Thymus (tissue), 11 donors: ENCODE data around the gene UBE2Q2. TPM values are rescaled to one million over a fixed set of nuclear protein-coding genes. Genes with fewer than 3 reads are reported as not detected.
A peak's percentile ranks its signal among the peaks of the same experiment; 100 is the strongest.

Experiments
- DNase-seq, 9 donors: peaks; one replicate each; pipeline ENCODE4 v3.0.0-alpha.2; 2013; ENCODE audit warnings: low spot score in 9 of 9, low read depth in 6 of 9, missing footprints in 1 of 9
- H3K27ac ChIP-seq, 2 donors: one replicate each; pipeline ENCODE4 v1.5.1; 2013; ENCODE audit warnings: control low read depth in 1 of 2, low read depth in 1 of 2, low read length in 1 of 2, mild to moderate bottlenecking in 1 of 2, moderate library complexity in 1 of 2
- H3K27me3 ChIP-seq, 2 donors: one replicate each; pipeline ENCODE4 v1.5.1; 2013; ENCODE audit warnings: low read length in 1 of 2; ENCODE audit not compliant: control insufficient read depth in 2 of 2, insufficient read depth in 1 of 2
- H3K36me3 ChIP-seq, 2 donors: one replicate each; pipeline ENCODE4 v1.5.1; 2013; ENCODE audit warnings: low read length in 1 of 2, mild to moderate bottlenecking in 1 of 2, moderate library complexity in 1 of 2; ENCODE audit not compliant: control insufficient read depth in 2 of 2, insufficient read depth in 2 of 2
- H3K4me1 ChIP-seq, 2 donors: one replicate each; pipeline ENCODE4 v1.5.1; 2013; ENCODE audit warnings: low read length in 2 of 2; ENCODE audit not compliant: control insufficient read depth in 2 of 2, insufficient read depth in 2 of 2
- H3K4me3 ChIP-seq, 2 donors: one replicate each; pipeline ENCODE4 v1.5.1; 2013; ENCODE audit warnings: low read length in 2 of 2, control low read depth in 1 of 2, mild to moderate bottlenecking in 1 of 2
- H3K9me3 ChIP-seq, 2 donors: one replicate each; pipeline ENCODE4 v1.5.1; 2013; ENCODE audit warnings: low read length in 1 of 2, mild to moderate bottlenecking in 1 of 2; ENCODE audit not compliant: control insufficient read depth in 2 of 2, insufficient read depth in 1 of 2
- WGBS: extraction: QIAGEN DNeasy Blood & Tissue Kit; methylation state at CpG from one replicate; pipeline ENCODE4 v1.1.7; 2013; 5-methylcytosine and 5-hydroxymethylcytosine counted together
- polyA plus RNA-seq: library from polyadenylated mRNA; stranded (reverse); fragments of 200-250 nt; gene quantifications from one replicate; pipeline ENCODE4 v1.2.3, GENCODE V29; 2013
- total RNA-seq: library from RNA; stranded (reverse); fragments of 120-200 nt; gene quantifications from one replicate; pipeline ENCODE4 v1.2.4, GENCODE V29; 2013
- donor health status: healthy.

Gene UBE2Q2
- total and polyA plus RNA-seq, 2 donors: 24.2 to 56.5 TPM

DNA sequence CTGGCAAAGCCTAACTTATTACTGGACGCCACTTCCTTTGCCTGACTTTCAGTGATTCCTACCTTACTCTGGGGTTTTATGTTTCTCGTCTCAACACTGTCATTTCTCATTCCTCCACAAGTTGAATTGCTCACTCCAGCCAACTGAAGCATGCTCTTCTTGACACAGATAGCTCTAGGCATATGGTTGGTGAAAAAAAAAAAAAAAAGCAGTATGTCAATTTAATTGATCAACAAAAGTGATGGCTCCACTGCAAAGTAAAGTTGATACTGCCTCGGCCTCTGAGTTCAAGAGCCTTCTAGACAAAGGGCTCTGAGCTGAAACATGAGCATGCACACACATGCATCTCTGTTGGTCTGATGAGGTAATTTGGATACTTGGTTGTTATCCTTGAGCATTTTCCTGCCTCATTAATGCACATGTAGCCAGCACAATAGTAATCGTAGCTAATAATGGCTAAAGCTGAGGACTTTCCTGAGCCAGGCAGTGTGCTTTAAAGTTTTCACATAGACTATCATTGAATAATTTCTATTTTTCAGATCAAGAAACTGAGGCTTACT lies 21.4 kb upstream of the UBE2Q2 start:
- Histone ChIP-seq H3K9me3 (no peaks in the 10 kb centered on the region), H3K27ac (no peak overlapping the region), H3K4me3 (no peak overlapping the region), H3K36me3 (no peaks in the 10 kb centered on the region), H3K4me1 (no peaks in the 10 kb centered on the region), H3K27me3 (no peaks in the 10 kb centered on the region)
- 95% methylated on average over 4 of the region's 4 CpGs for WGBS
- DNase-seq: no peak

DNA sequence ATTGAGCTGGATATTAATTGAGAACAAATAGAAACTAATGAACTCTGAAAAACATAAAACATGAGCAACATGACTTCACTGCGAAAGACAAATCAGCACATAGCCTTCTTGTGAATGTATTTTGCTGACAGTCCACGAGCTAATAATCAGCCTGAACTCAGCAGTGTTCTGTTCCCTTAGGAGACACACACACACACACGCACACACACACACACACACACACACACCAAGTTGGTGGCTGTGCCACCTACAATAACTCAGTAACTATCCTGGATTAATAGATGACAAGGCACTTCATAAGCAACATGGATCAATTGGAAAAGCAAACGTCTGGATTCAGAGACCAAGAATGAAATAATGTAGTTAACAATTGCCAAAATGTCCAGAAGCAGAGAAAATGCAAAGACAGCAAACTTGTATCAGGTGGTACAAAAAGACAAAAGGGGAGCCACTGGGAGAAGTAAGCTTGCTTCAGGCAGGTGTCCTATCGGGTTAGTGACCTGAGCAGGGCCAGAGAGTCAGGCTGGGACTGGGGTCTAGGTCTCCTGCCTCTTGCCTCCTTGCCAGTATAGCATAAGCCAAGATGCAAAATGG lies 20.5 kb upstream of the UBE2Q2 start:
- H3K4me3 ChIP-seq: no peak overlapping the region
- no peaks in the 10 kb centered on the region for H3K36me3 ChIP-seq
- no peak for DNase-seq
- WGBS: 88% methylated on average over 5 of the region's 5 CpGs
- H3K27me3 ChIP-seq: no peaks in the 10 kb centered on the region
- H3K27ac ChIP-seq: no peak overlapping the region
- no peaks in the 10 kb centered on the region for H3K9me3 ChIP-seq
- H3K4me1 ChIP-seq: peaks cover 0 to 3% of the 10 kb centered on the region in 2 donors

DNA sequence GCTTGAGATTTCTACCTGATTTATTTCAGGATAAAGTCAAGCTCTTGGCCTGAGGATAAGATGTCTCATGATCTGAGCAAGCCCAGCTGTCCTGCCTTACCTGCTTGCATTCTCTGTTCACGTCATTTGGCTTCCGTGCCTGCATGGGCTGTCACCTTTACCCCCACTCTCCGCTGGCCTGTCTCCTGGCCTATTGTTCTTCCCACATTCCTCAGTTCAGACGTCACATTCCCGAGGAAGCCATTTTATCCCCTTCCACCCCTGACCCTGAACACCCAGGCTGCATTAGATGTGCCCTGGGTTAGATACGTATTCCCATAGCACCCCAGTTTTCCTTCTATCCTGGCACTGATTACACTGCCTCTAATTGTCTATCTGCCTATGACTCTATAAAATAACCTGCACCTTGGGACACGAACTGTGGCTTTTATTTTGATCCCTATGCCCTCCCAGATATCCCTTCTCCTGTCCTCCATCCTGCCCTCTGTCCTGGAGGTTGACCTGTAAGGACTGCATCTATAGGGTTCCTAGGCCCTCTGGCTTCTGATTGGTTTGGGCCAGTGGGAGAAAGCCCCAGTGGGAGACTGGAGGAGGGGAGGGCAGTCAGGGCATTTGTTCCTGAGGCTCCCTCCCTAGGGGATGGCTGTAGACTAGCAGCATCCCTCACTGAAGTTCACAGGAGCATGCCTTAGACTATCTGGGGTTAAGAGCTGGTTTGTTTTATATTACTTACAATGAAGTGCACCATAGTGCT lies 19.2 kb upstream of the UBE2Q2 start:
- 93% methylated on average over 7 of the region's 7 CpGs for WGBS
- H3K36me3 ChIP-seq: no peaks in the 10 kb centered on the region
- no peak overlapping the region for H3K4me3 ChIP-seq

DNA sequence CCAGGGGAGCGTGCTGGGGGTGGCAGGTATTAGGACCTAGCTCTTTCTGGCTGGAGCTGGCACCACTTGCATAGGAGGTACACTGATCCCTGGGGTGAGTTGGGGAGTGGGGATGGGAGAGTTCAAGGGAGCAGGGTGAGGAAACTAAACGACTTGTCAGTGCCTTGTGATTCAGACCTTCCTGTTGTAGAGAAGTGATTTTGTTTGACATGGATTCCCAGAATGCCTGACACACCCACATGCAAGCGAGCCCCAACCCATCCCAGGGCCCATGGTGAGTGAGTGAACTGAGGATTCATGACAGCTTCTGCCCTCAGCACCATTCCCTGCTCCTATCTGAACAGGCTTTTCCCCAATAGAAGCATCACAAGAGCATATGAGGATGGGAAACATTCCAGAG lies 15.6 kb upstream of the UBE2Q2 start:
- Histone ChIP-seq H3K36me3 (no peaks in the 10 kb centered on the region), H3K27me3 (no peaks in the 10 kb centered on the region), H3K27ac (peak overlapping the region in 1 of 2 donors; percentile 72), H3K9me3 (no peaks in the 10 kb centered on the region), H3K4me3 (no peak overlapping the region), H3K4me1 (peaks cover 0 to 3% of the 10 kb centered on the region in 2 donors)
- 69% methylated on average over 3 of the region's 3 CpGs for WGBS
- no peak for DNase-seq

More for the DNA sequence above, 19.2 kb upstream of the UBE2Q2 start:
- Histone ChIP-seq H3K9me3 (no peaks in the 10 kb centered on the region), H3K27ac (no peak overlapping the region), H3K27me3 (no peaks in the 10 kb centered on the region), H3K4me1 (peaks cover 0 to 3% of the 10 kb centered on the region in 2 donors)
- no peak for DNase-seq

DNA sequence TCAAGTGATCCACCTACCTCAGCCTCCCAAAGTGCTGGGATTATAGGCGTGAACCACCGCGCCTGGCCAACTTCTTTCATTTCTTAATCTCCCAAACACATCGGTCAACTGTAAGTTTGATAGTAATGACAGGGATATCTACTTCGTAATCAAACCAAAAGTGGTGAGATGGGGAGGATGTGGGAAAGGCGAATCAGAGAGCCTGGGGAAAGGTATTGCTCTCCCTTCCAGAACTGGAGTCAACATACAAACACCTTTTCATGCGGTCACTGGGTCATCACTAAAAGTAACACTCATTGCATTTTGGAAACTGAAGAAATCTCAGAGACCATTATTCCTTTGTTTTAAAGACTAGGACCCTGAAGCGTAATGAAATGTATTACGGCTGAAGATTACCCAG lies 14.8 kb upstream of the UBE2Q2 start:
- no peak overlapping the region for H3K27ac ChIP-seq
- H3K36me3 ChIP-seq: no peaks in the 10 kb centered on the region
- no peaks in the 10 kb centered on the region for H3K27me3 ChIP-seq
- no peak overlapping the region for H3K4me3 ChIP-seq
- peaks cover 0 to 3% of the 10 kb centered on the region in 2 donors for H3K4me1 ChIP-seq
- no peaks in the 10 kb centered on the region for H3K9me3 ChIP-seq
- 96% methylated on average over 9 of the region's 9 CpGs for WGBS
- no peak for DNase-seq

DNA sequence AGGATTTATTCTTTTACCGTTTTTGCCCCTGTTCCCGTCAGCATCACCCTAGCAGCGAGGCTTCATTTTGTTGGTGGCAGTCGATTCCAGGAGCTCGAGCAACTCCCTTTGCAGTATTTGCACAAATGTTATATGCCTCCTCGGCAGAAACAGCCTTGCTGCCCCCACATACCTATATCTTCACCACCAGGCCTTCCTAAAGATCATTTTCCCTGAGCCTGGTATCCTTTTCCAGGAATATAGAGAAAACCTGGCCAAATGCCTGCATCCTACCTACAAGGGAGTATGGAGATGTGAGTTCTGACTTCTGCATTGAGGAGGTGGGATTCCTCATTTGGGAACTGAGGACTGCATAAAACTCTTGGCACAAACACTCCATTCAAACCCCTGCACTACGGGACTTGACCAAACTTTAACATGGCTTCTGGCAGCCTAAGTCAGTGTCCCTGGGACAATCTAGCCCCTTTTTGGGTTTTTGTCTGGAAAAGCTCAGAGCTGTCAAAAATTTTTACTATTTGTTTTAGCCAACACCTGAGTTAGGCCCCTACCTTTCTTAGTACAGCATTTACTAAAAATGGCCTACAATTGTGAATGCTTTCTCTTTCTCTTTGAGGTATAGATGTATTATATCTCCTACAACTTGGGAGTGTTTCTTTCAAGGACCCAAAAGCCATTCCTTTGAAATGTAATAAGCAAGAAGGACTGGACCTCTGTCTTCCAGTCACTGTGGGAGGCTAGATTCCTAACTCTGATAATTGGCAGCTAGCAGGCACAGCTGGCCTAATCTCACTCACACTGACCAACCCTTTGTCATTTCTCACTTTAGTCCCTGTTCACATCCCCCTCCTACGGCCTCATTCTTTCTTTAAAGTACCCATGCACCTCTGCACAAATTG lies 12.1 kb upstream of the UBE2Q2 start:
- peaks cover 0 to 3% of the 10 kb centered on the region in 2 donors for H3K4me1 ChIP-seq
- no peak for DNase-seq
- no peak overlapping the region for H3K27ac ChIP-seq
- WGBS: 98% methylated on average over 8 of the region's 8 CpGs
- H3K4me3 ChIP-seq: no peak overlapping the region
- H3K27me3 ChIP-seq: no peaks in the 10 kb centered on the region
- no peaks in the 10 kb centered on the region for H3K9me3 ChIP-seq
- H3K36me3 ChIP-seq: no peaks in the 10 kb centered on the region

DNA sequence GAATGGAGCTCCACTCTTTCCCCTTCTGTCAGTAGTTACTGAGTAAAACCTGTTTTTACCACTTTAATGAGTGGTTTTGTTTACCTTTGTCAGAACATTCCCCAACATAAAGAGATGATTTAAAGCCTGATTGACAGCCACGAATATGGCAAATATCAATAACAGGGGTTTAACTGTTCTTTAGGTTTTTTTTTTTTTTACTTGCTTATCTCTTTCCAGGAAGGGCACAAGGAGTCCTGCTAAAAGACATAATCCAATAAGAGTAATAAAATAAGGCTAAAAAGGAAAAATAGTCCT lies 11.5 kb upstream of the UBE2Q2 start:
- Histone ChIP-seq H3K36me3 (no peaks in the 10 kb centered on the region), H3K4me1 (peaks cover 0 to 3% of the 10 kb centered on the region in 2 donors), H3K27ac (no peak overlapping the region), H3K27me3 (no peaks in the 10 kb centered on the region), H3K9me3 (no peaks in the 10 kb centered on the region), H3K4me3 (no peak overlapping the region)
- 98% methylated on average over 1 of the region's 1 CpG for WGBS
- no peak for DNase-seq

DNA sequence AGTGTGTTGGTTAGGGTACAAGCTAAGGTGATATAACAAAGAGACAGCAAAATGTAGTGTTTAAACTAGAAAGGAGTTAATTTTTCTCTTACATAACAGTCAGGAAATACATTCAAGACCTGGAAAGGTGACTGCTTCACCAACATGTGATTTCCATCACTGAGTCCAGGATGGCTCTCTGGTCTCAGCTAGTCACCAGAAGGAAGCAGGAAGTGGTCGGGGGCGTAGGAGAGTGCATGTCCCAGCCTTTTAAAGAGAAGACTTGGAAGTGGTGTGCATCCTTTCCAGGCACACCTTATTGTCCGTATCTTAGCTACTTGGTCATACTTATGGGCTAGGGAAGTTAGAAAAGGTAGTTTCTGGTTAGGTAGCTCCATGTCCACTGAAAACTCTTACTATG lies 11.1 kb upstream of the UBE2Q2 start:
- DNase-seq: no peak
- Histone ChIP-seq H3K4me1 (peaks cover 0 to 3% of the 10 kb centered on the region in 2 donors), H3K9me3 (no peaks in the 10 kb centered on the region), H3K27ac (no peak overlapping the region), H3K36me3 (no peaks in the 10 kb centered on the region), H3K27me3 (no peaks in the 10 kb centered on the region), H3K4me3 (no peak overlapping the region)
- WGBS: 89% methylated on average over 3 of the region's 3 CpGs

DNA sequence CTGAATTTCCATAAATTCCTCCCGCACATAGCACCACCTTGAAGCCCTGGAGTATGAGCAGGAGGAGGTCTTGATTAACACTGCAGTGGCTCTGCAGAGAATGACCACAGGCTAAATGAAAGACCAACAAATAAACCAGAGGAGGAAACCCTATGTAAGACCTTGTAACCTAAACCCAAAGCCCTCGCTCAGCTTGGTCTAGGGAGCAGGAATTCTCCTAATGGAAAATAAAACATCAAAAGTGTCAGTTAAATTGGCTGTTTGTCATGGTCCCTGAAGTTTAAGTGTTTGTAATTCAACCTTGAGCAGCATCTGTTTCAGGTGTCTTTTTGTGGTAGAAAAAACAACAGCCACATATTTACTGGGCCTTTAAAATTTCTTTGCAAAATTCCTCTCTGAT lies 9.2 kb upstream of the UBE2Q2 start:
- 95% methylated on average over 2 of the region's 2 CpGs for WGBS
- no peak for DNase-seq
- H3K27ac ChIP-seq: no peak overlapping the region

More for the DNA sequence above, 9.2 kb upstream of the UBE2Q2 start:
- no peak overlapping the region for H3K4me3 ChIP-seq
- H3K4me1 ChIP-seq: no peaks in the 10 kb centered on the region
- no peaks in the 10 kb centered on the region for H3K9me3 ChIP-seq
- H3K27me3 ChIP-seq: no peaks in the 10 kb centered on the region
- no peaks in the 10 kb centered on the region for H3K36me3 ChIP-seq
